SK-N-SH (cell line): ENCODE measurements around the gene ASTL.

Experiments
- FOXM1 ChIP-seq: IDR thresholded peaks from 2 replicates; pipeline ENCODE4 v1.4.0; 2012; ENCODE audit warnings: low read depth, mild to moderate bottlenecking
- MXI1 ChIP-seq: IDR thresholded peaks from 2 replicates; pipeline ENCODE4 v1.6.1; 2012; ENCODE audit warnings: mild to moderate bottlenecking, low read depth, low read length, improper control_type of control experiment
- POLR2AphosphoS5 ChIP-seq: IDR thresholded peaks from 2 replicates; pipeline ENCODE4 v1.6.1; 2012; ENCODE audit warnings: low read depth, low read length
- RXRA ChIP-seq: IDR thresholded peaks from 2 replicates; pipeline ENCODE4 v1.4.0; 2012; ENCODE audit warnings: low read depth, mild to moderate bottlenecking, borderline replicate concordance
- SIN3A ChIP-seq: IDR thresholded peaks from 2 replicates; pipeline ENCODE4 v1.6.1; 2012; ENCODE audit warnings: low read depth, mild to moderate bottlenecking, low read length, moderate library complexity, borderline replicate concordance
- SMC3 ChIP-seq: IDR thresholded peaks from 2 replicates; pipeline ENCODE4 v1.6.1; 2012; ENCODE audit warnings: low read depth, low read length, improper control_type of control experiment
- TAF1 ChIP-seq: IDR thresholded peaks from 2 replicates; pipeline ENCODE4 v1.6.1; 2012; ENCODE audit warnings: low read depth, mild to moderate bottlenecking, low read length, moderate library complexity, borderline replicate concordance
- TF ChIP-seq, protein P1 (sequence below): IDR thresholded peaks from 2 replicates; pipeline ENCODE4 v1.4.0; 2012; ENCODE audit warnings: low read depth, borderline replicate concordance
- TF ChIP-seq, protein P2 (sequence below): fragments of 200-600 bp; sonication (generic); IDR thresholded peaks from 2 replicates; pipeline ENCODE4 v1.6.1; 2017; ENCODE audit warnings: antibody characterized with exemption, mild to moderate bottlenecking, moderate library complexity
- TF ChIP-seq, protein P3 (sequence below): fragments of 150-350 bp; IDR thresholded peaks from 2 replicates; pipeline ENCODE4 v1.6.1; 2017; ENCODE audit warnings: antibody characterized with exemption, low read length, low read depth, borderline replicate concordance

DNA sequence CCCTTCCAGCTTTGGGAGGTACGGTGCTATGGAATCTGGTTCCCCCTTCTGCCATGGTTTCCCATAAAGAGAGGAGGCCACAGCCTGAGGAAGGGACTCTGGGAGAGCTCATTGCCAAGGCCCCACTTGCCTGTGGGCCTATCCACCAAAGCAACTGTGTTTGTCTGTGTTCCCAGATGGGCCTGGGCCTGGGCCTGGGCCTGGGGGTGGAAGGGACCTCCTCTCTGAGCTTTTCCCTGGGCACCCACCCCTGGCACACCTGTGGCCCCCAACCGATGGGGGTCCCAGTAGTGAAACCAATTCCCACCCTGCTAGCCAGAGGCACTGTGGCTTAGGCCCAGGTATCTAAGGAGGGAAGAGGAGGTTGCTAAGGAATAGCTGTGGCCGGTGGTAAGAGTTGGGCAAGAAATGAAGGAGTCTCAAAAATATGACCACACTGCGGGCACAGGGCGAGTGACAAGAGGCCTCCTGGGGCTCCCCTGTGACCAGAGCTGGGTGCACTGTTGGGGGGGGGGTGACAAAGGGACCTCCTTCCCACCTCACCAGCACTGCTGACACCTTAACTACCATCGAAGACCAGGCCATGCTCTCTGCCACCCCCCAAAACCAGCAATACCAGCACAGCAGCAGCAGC, 11.8 kb upstream of the ASTL start:
- TF ChIP-seq, protein P1, sequence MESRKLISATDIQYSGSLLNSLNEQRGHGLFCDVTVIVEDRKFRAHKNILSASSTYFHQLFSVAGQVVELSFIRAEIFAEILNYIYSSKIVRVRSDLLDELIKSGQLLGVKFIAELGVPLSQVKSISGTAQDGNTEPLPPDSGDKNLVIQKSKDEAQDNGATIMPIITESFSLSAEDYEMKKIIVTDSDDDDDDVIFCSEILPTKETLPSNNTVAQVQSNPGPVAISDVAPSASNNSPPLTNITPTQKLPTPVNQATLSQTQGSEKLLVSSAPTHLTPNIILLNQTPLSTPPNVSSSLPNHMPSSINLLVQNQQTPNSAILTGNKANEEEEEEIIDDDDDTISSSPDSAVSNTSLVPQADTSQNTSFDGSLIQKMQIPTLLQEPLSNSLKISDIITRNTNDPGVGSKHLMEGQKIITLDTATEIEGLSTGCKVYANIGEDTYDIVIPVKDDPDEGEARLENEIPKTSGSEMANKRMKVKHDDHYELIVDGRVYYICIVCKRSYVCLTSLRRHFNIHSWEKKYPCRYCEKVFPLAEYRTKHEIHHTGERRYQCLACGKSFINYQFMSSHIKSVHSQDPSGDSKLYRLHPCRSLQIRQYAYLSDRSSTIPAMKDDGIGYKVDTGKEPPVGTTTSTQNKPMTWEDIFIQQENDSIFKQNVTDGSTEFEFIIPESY, result no peak
- no peak for TF ChIP-seq MXI1
- no peak for TF ChIP-seq SMC3
- TF ChIP-seq, protein P2, sequence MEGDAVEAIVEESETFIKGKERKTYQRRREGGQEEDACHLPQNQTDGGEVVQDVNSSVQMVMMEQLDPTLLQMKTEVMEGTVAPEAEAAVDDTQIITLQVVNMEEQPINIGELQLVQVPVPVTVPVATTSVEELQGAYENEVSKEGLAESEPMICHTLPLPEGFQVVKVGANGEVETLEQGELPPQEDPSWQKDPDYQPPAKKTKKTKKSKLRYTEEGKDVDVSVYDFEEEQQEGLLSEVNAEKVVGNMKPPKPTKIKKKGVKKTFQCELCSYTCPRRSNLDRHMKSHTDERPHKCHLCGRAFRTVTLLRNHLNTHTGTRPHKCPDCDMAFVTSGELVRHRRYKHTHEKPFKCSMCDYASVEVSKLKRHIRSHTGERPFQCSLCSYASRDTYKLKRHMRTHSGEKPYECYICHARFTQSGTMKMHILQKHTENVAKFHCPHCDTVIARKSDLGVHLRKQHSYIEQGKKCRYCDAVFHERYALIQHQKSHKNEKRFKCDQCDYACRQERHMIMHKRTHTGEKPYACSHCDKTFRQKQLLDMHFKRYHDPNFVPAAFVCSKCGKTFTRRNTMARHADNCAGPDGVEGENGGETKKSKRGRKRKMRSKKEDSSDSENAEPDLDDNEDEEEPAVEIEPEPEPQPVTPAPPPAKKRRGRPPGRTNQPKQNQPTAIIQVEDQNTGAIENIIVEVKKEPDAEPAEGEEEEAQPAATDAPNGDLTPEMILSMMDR, result no peak
- no peak for TF ChIP-seq TAF1
- no peak for TF ChIP-seq POLR2AphosphoS5
- no peak for TF ChIP-seq SIN3A
- TF ChIP-seq, protein P3, sequence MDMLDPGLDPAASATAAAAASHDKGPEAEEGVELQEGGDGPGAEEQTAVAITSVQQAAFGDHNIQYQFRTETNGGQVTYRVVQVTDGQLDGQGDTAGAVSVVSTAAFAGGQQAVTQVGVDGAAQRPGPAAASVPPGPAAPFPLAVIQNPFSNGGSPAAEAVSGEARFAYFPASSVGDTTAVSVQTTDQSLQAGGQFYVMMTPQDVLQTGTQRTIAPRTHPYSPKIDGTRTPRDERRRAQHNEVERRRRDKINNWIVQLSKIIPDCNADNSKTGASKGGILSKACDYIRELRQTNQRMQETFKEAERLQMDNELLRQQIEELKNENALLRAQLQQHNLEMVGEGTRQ, result no peak
- no peak for TF ChIP-seq RXRA
- TF ChIP-seq FOXM1, result no peak
